KMS-11 (cell line): Measurements from ENCODE around the gene AKT3.

Experiments
- H2AFZ ChIP-seq: fragments of 200-600 bp; sonication (generic); 2 replicates; pipeline ENCODE4 v1.6.1; 2016; ENCODE audit warnings: antibody characterized with exemption, mixed run types, low read depth
- H3K27ac ChIP-seq: fragments of 200-600 bp; sonication (generic); 2 replicates; pipeline ENCODE4 v1.6.1; 2016; ENCODE audit warnings: mild to moderate bottlenecking, mixed run types
- H3K27me3 ChIP-seq: fragments of 200-600 bp; sonication (generic); 2 replicates; pipeline ENCODE4 v1.6.1; 2017; ENCODE audit warnings: mild to moderate bottlenecking, low read depth, mixed run types, moderate library complexity; ENCODE audit not compliant: insufficient read depth
- H3K36me3 ChIP-seq: fragments of 200-600 bp; sonication (generic); 2 replicates; pipeline ENCODE4 v1.6.1; 2017; ENCODE audit warnings: mild to moderate bottlenecking, mixed run types; ENCODE audit not compliant: insufficient read depth
- H3K4me1 ChIP-seq: fragments of 200-600 bp; sonication (generic); 2 replicates; pipeline ENCODE4 v1.6.1; 2016; ENCODE audit warnings: mild to moderate bottlenecking, low read depth, mixed run types; ENCODE audit not compliant: poor library complexity, severe bottlenecking
- H3K4me2 ChIP-seq: fragments of 200-600 bp; sonication (generic); 2 replicates; pipeline ENCODE4 v1.7.0; 2016; ENCODE audit warnings: mild to moderate bottlenecking, mixed run types
- H3K4me3 ChIP-seq: fragments of 200-600 bp; sonication (generic); IDR thresholded peaks from 2 replicates; pipeline ENCODE4 v1.6.1; 2017; ENCODE audit warnings: low read depth, low read length, mixed read lengths; ENCODE audit not compliant: insufficient read depth
- H3K79me2 ChIP-seq: fragments of 200-600 bp; sonication (generic); 2 replicates; pipeline ENCODE4 v1.6.1; 2016; ENCODE audit warnings: low read depth, mixed run types; ENCODE audit not compliant: insufficient read depth
- H3K9ac ChIP-seq: fragments of 200-600 bp; sonication (generic); 2 replicates; pipeline ENCODE4 v1.6.1; 2016; ENCODE audit warnings: mild to moderate bottlenecking, mixed run types
- H4K20me1 ChIP-seq: fragments of 200-600 bp; sonication (generic); 2 replicates; pipeline ENCODE4 v1.6.1; 2016; ENCODE audit warnings: mild to moderate bottlenecking, mixed run types; ENCODE audit not compliant: insufficient read depth
- TF ChIP-seq, protein P1 (sequence below): fragments of 200-600 bp; sonication (generic); conservative IDR thresholded peaks from 2 replicates; pipeline ENCODE4 v1.6.1; 2017; ENCODE audit warnings: low read depth, mild to moderate bottlenecking, antibody characterized with exemption, low read length, moderate library complexity, mixed read lengths

The AKT3 gene

DNA sequence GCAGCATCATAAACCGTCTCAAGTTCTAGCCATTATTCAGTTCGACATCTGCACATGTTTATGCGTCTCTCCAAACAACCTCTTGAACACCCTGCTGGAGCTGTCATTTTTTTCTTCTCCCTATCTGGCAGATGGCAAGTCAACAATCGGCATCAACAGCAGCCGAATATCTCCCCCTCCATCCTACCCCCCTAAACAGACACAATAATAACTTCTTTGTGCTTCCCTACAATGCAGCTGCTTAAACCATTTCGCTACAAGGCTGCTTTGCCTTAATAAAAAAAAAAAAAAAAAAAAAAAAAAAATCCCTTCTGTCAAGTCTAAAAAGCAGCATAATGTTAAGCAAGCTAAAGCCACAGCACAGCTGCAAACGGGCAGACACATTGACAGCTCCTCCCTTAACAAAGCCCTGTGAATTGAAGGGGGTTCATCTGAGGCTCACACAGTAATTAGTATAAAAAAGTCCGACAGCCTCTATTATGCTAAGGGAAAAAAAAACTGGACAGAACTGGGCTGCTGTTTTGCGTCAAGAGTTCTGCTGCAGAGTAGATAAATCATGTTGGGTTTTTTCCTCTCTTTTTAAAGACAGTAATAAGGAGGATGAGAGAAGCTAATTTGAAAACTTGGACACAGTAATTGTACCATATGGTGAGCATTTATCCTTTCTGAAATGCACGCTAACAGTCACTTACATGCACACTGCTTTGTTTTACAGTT is 136.4 kb downstream of the AKT3 start:
- Histone ChIP-seq H4K20me1 (no peaks in the 10 kb centered on the region), H3K4me2 (no peak overlapping the region), H3K4me3 (no peak overlapping the region), H3K27ac (no peak overlapping the region), H3K36me3 (no peaks in the 10 kb centered on the region), H3K9ac (no peak overlapping the region), H3K79me2 (no peaks in the 10 kb centered on the region), H2AFZ (no peak overlapping the region), H3K27me3 (no peaks in the 10 kb centered on the region), H3K4me1 (no peaks in the 10 kb centered on the region)
- TF ChIP-seq, protein P1, sequence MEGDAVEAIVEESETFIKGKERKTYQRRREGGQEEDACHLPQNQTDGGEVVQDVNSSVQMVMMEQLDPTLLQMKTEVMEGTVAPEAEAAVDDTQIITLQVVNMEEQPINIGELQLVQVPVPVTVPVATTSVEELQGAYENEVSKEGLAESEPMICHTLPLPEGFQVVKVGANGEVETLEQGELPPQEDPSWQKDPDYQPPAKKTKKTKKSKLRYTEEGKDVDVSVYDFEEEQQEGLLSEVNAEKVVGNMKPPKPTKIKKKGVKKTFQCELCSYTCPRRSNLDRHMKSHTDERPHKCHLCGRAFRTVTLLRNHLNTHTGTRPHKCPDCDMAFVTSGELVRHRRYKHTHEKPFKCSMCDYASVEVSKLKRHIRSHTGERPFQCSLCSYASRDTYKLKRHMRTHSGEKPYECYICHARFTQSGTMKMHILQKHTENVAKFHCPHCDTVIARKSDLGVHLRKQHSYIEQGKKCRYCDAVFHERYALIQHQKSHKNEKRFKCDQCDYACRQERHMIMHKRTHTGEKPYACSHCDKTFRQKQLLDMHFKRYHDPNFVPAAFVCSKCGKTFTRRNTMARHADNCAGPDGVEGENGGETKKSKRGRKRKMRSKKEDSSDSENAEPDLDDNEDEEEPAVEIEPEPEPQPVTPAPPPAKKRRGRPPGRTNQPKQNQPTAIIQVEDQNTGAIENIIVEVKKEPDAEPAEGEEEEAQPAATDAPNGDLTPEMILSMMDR = no peak

DNA sequence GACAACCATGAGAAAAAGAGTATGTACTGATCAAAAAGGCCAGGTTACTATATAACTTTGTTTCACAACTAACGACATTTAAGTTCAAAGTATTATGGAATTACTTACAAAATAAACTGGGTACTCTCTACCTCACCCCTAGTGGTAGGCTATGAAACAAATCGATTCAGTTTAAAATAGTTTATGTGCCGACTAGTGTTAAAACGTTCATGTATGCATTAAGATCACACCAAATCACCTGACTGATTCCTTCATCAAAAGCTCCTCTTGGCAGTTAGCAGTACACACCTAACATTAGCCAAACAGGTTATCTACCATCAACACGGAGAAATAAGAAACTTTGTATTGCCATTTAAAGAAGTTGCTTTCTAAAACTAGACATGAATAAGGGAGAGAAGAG is 137.1 kb downstream of the AKT3 start:
- Histone ChIP-seq H2AFZ (no peak overlapping the region), H3K4me3 (no peak overlapping the region), H3K36me3 (no peaks in the 10 kb centered on the region), H3K27me3 (no peaks in the 10 kb centered on the region), H3K27ac (no peak overlapping the region), H3K4me1 (no peaks in the 10 kb centered on the region), H3K4me2 (no peak overlapping the region), H3K79me2 (no peaks in the 10 kb centered on the region), H4K20me1 (no peaks in the 10 kb centered on the region), H3K9ac (no peak overlapping the region)
- TF ChIP-seq, protein P1 = no peak

DNA sequence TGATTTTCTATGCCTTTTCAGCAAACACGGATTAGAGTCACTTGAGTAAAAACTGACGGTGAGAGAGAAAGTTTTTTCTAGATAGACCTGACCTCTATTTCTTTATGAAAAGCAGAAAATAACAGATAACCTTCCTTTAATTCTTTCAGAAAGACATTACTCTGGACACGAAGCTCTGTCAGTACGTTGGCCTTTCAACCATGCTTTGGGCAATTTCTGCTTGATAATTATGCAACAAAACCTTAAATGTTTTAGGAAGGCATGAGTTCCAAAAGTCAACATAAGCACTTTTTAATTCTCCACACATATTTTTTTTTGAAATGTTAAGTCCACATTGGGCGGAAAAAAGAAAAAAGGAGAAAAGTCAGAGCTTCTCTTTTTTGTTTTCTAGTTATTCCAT is 137.8 kb downstream of the AKT3 start:
- TF ChIP-seq, protein P1 = no peak
- H4K20me1 ChIP-seq = no peaks in the 10 kb centered on the region
- no peaks in the 10 kb centered on the region for H3K27me3 ChIP-seq
- H3K4me1 ChIP-seq = no peaks in the 10 kb centered on the region
- H3K27ac ChIP-seq = no peak overlapping the region
- no peak overlapping the region for H3K4me2 ChIP-seq
- H3K9ac ChIP-seq = no peak overlapping the region
- H3K4me3 ChIP-seq = no peak overlapping the region
- H3K36me3 ChIP-seq = no peaks in the 10 kb centered on the region
- H3K79me2 ChIP-seq = no peaks in the 10 kb centered on the region
- no peak overlapping the region for H2AFZ ChIP-seq

DNA sequence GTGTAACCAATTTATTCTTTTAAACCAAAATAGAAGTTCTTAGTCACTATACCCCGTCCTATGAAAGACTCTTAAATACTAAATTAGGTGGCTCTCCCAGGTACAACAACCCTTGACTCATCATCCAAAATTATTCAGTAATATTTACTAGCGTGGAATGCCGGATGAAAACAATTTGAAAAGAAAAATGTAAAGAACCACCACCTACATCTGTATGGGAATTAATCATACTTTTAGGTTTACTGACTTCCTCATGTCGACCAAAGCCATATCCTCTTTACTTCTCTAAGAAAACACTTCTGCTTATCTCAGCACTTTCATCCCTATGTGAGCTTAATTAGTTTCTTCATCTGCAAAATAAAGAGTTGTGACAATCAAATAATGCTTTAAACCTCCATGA is 139.6 kb downstream of the AKT3 start:
- H3K9ac ChIP-seq = no peak overlapping the region
- H3K4me1 ChIP-seq = no peaks in the 10 kb centered on the region
- TF ChIP-seq, protein P1 = no peak
- H3K27me3 ChIP-seq = no peaks in the 10 kb centered on the region
- H3K36me3 ChIP-seq = no peaks in the 10 kb centered on the region
- H4K20me1 ChIP-seq = no peaks in the 10 kb centered on the region
- no peak overlapping the region for H3K4me3 ChIP-seq
- no peak overlapping the region for H3K27ac ChIP-seq
- no peak overlapping the region for H3K4me2 ChIP-seq
- H3K79me2 ChIP-seq = no peaks in the 10 kb centered on the region
- no peak overlapping the region for H2AFZ ChIP-seq
